ENCODE measurements around the gene ZBTB1. TPM values are rescaled to one million over a fixed set of nuclear protein-coding genes. Genes with fewer than 3 reads are reported as not detected.

The ZBTB1 gene
- total and polyA plus RNA-seq, 2 donors (not counting 1 experiment from before 2014, with no cell fraction given), result 52.8 to 108 TPM

DNA sequence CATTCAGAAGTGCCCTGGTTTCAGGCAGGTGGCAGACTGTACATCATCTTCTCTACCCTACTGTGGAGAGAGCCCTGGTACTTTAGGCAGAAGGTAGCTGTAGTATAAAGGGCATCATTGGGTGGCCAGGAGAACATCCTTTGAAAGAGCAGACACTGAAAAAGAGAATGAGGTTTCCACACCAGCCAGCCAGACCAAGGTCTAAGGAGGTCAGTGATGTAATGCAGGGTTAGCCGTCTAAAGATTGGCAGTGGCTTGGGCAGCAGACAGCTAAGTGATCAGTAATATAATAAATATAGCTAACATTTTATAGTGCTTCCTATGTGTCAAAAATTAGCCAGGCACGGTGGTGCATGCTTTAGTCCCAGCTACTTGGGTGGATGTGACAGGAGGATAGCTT is 12.9 kb upstream of the ZBTB1 start:
- Histone ChIP-seq H3K4me1 (ENCODE audit: control insufficient read depth in 2 of 2, insufficient read depth in 2 of 2, low read length in 2 of 2) (no peaks in the 10 kb centered on the region), H3K4me3 (ENCODE audit: control extremely low read depth in 1 of 5, extremely low read depth in 1 of 5, insufficient read depth in 1 of 5, low read depth in 2 of 5, low read length in 4 of 5) (no peak overlapping the region), H2AFZ (ENCODE audit: insufficient read depth, low read depth, low read length, poor library complexity, severe bottlenecking) (no peak overlapping the region), H3K4me2 (replicated peaks; ENCODE audit: low read depth, low read length, poor library complexity, severe bottlenecking) (no peak overlapping the region), H3K79me2 (ENCODE audit: control insufficient read depth, insufficient read depth, low read length) (peaks cover 57% of the 10 kb centered on the region), H3K9me3 (ENCODE audit: control extremely low read depth in 1 of 3, control insufficient read depth in 2 of 3, insufficient read depth in 1 of 3, low read length in 2 of 3) (no peaks in the 10 kb centered on the region), H3K27ac (ENCODE audit: low read length in 2 of 2) (no peak overlapping the region), H3K36me3 (replicated peaks in 1 of 2; ENCODE audit: control extremely low read depth in 1 of 2, control insufficient read depth in 1 of 2, extremely low read depth in 1 of 2, insufficient read depth in 2 of 2, low read length in 1 of 2) (peaks cover 13 to 45% of the 10 kb centered on the region in 2 experiments), H3K27me3 (replicated peaks in 1 of 4; ENCODE audit: control extremely low read depth in 1 of 4, control insufficient read depth in 3 of 4, insufficient read depth in 4 of 4, low read length in 3 of 4) (no peaks in the 10 kb centered on the region), H3K9ac (ENCODE audit: low read length) (no peak overlapping the region), H4K20me1 (ENCODE audit: control insufficient read depth, insufficient read depth, low read length, poor library complexity, severe bottlenecking) (no peaks in the 10 kb centered on the region)
- intact Hi-C loops (cut with micrococcal nuclease), result no loop called here
- H3K9me3 Mint-ChIP-seq (ENCODE audit: insufficient read depth), result no peaks in the 10 kb centered on the region
- POLR2A ChIA-PET, result interaction anchor here (1.1 kb wide), 1 partner anchor 12 kb away, joined by 5 read pairs; the partner anchor contains the start of genes ZBTB1 and ZBTB25
- H3K4me3 Mint-ChIP-seq, result no peak overlapping the region
- no CpG with 5 or more reads among the region's 2 CpGs for WGBS (ENCODE audit: insufficient coverage)
- TF ChIP-seq, protein P1, sequence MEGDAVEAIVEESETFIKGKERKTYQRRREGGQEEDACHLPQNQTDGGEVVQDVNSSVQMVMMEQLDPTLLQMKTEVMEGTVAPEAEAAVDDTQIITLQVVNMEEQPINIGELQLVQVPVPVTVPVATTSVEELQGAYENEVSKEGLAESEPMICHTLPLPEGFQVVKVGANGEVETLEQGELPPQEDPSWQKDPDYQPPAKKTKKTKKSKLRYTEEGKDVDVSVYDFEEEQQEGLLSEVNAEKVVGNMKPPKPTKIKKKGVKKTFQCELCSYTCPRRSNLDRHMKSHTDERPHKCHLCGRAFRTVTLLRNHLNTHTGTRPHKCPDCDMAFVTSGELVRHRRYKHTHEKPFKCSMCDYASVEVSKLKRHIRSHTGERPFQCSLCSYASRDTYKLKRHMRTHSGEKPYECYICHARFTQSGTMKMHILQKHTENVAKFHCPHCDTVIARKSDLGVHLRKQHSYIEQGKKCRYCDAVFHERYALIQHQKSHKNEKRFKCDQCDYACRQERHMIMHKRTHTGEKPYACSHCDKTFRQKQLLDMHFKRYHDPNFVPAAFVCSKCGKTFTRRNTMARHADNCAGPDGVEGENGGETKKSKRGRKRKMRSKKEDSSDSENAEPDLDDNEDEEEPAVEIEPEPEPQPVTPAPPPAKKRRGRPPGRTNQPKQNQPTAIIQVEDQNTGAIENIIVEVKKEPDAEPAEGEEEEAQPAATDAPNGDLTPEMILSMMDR (IDR thresholded peaks at IDR 0.05), result no peak
- no peak for TF ChIP-seq EZH2 (IDR thresholded peaks at IDR 0.05; ENCODE audit: borderline replicate concordance, insufficient read depth, low read depth, low read length, poor library complexity, severe bottlenecking)
- ATAC-seq (ENCODE audit: low read depth) (no peak), DNase-seq (no peak)
- peaks cover 15% of the 10 kb centered on the region for H3K4me1 Mint-ChIP-seq
- CTCF ChIA-PET, result interaction anchor here (0.7 to 1.9 kb wide), 3 partner anchors 12 to 19 kb away, joined by 3 to 9 read pairs (median 3); no protein-coding TSS in a partner anchor
- H3K27ac Mint-ChIP-seq, result no peak overlapping the region
- no peaks in the 10 kb centered on the region for H3K27me3 Mint-ChIP-seq

DNA sequence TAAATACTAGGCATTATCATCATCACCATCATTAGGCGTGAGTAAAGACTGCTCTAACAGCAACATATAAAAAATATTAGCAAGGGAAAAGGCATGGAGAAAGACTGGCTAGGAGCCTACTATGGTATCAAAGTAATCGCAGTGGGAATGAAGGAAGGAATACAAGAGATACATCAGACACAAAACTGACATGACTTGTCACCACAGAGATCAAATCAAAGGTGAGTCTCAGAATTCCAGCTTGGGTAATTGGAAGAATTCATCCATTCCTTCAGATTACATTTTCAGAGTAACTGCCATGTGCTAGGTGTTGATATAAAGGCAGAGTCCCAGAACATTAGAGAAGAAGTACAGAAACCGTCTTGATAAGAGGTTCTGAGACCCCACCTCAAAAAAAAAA is 11.1 kb upstream of the ZBTB1 start:
- H3K27ac Mint-ChIP-seq, result no peak overlapping the region
- no peak overlapping the region for H2AFZ ChIP-seq (ENCODE audit: insufficient read depth, low read depth, low read length, poor library complexity, severe bottlenecking)
- peaks cover 8 to 29% of the 10 kb centered on the region in 2 experiments for H3K36me3 ChIP-seq (replicated peaks in 1 of 2; ENCODE audit: control extremely low read depth in 1 of 2, control insufficient read depth in 1 of 2, extremely low read depth in 1 of 2, insufficient read depth in 2 of 2, low read length in 1 of 2)
- H3K4me1 ChIP-seq (ENCODE audit: control insufficient read depth in 2 of 2, insufficient read depth in 2 of 2, low read length in 2 of 2), result no peaks in the 10 kb centered on the region
- no peaks in the 10 kb centered on the region for H3K9me3 Mint-ChIP-seq (ENCODE audit: insufficient read depth)
- DNase-seq (no peak), ATAC-seq (ENCODE audit: low read depth) (no peak)
- POLR2A ChIA-PET, result no interaction called here
- no peak for TF ChIP-seq EZH2 (IDR thresholded peaks at IDR 0.05; ENCODE audit: borderline replicate concordance, insufficient read depth, low read depth, low read length, poor library complexity, severe bottlenecking)
- TF ChIP-seq, protein P1 (IDR thresholded peaks at IDR 0.05), result no peak
- H3K4me3 Mint-ChIP-seq, result no peak overlapping the region
- H4K20me1 ChIP-seq (ENCODE audit: control insufficient read depth, insufficient read depth, low read length, poor library complexity, severe bottlenecking), result no peaks in the 10 kb centered on the region
- H3K27me3 Mint-ChIP-seq, result no peaks in the 10 kb centered on the region
- no CpG with 5 or more reads among the region's 3 CpGs for WGBS (ENCODE audit: insufficient coverage)
- peaks cover 75% of the 10 kb centered on the region for H3K79me2 ChIP-seq (ENCODE audit: control insufficient read depth, insufficient read depth, low read length)
- no peak overlapping the region for H3K4me3 ChIP-seq (ENCODE audit: control extremely low read depth in 1 of 5, extremely low read depth in 1 of 5, insufficient read depth in 1 of 5, low read depth in 2 of 5, low read length in 4 of 5)
- peaks cover 22% of the 10 kb centered on the region for H3K4me1 Mint-ChIP-seq
- H3K27me3 ChIP-seq (replicated peaks in 1 of 4; ENCODE audit: control extremely low read depth in 1 of 4, control insufficient read depth in 3 of 4, insufficient read depth in 4 of 4, low read length in 3 of 4), result no peaks in the 10 kb centered on the region
- intact Hi-C loops (cut with micrococcal nuclease), result no loop called here
- no peaks in the 10 kb centered on the region for H3K9me3 ChIP-seq (ENCODE audit: control extremely low read depth in 1 of 3, control insufficient read depth in 2 of 3, insufficient read depth in 1 of 3, low read length in 2 of 3)
- H3K27ac ChIP-seq (ENCODE audit: low read length in 2 of 2), result no peak overlapping the region
- H3K9ac ChIP-seq (ENCODE audit: low read length), result no peak overlapping the region
- no peak overlapping the region for H3K4me2 ChIP-seq (replicated peaks; ENCODE audit: low read depth, low read length, poor library complexity, severe bottlenecking)
- CTCF ChIA-PET, result interaction anchor here (0.6 to 6.6 kb wide), 6 partner anchors 8 to 68 kb away, joined by 3 to 38 read pairs (median 3); no protein-coding TSS in a partner anchor

Measured in B cell (primary cell).